Eye (tissue), 1 donor: ENCODE data around the gene TNNT3.

Experiments
- DNase-seq: peaks from one replicate; pipeline ENCODE4 v3.0.0-alpha.2; 2015

Gene TNNT3

DNA sequence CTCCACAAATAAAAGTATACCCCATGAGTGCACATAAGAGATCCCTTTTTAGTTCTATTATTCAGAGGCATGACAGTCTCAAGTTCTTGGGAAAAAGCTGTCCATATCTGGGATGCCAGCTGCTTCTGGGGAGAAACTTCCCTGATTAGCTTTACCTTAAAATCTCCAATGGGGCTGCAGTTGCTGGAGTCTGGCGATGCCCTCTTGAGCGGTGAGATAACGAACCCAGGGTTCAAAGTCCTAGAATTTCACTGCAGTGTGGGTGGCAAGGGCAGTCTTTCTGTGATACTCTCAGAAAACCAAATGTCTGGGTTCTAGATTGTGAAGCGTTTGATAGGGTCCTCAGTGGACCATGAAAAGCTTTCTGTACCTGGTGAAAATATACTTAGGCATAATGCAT is 20.4 kb upstream of the TNNT3 start:
- DNase-seq = no peak

- no peak for DNase-seq
Measured at GRCh38 chr11:1899686-1900085, 19.8 kb upstream of the TNNT3 start.

DNA sequence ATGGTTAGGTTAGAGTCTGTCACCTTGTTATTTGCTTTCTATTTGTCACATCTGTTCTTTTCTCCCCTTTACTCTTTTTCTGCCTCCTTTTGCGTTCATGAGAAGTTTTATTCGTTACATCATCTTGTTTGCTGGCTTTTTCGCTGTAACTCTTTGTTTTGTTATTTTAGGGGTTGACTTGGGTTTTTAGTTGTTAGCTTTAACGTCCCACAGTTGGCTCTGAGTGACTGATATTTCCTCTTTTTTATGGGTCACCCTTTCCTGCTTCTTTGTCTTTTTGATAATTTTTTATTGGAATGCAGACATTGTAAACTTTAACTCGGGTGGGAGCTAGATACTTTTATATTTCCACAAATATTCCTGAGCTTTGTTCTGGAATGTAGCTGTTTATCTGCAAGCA is 13.3 kb upstream of the TNNT3 start:
- no peak for DNase-seq

DNA sequence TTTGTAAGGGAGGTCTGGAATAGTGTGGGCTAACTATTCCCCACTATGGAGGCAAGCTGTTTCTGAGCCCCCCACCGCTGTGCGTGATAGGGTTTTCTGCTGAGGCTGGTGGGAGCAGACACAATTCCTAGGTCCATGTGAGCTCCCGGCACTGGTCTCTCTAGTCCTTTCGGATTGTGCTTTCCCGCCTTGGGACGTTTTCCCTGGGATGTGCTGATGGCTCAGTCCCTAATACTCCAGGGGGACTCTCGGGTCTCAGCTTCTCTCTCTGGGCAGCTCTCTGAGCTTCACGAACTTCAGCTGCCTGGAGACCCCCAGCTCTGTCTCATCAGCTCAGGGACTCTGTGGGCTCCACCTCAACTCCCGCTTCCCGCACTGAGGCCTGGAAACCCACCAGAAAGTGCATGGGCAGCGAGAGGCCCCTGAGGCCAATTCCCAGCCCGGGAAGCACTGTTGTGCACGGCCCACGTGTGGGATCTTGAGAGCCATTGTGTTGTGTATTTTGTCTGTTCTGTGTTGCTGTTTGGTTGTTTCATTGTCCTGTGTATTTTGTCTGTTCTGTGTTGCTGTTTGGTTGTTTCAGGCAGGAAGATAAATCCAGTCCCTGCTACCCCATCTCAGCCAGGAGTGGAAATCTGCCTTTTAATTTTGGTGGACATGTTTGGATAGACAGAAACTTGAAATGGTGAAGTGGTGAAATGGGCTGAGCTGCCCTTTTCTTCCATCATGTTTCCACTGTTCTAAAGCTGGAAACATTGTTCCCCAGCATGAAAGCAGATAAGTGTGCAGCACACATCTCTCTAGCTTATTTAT is 12.7 kb upstream of the TNNT3 start:
- no peak for DNase-seq

GRCh38 chr11:1908618-1909017 is 10.9 kb upstream of the TNNT3 start:
- DNase-seq = peak; percentile 78

DNA sequence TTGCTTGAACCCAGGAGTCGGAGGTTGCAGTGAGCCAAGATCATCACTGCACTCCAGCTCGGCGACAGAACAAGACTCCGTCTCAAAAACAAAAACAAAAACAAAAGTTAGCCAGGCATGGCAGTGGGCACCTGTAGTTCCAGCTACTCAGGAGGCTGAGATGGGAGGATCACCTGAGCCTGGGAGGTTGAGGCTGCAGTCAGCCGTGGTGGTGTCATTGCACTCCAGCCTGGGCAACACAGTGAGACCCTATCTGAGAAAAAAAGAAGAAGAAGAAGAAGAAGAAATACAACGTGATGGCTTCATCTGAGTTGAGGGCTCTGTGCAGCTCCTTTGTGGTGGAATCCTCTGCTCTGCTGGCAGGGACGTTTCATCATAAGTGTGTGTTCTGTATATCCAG is 10.0 kb upstream of the TNNT3 start:
- no peak for DNase-seq

DNA sequence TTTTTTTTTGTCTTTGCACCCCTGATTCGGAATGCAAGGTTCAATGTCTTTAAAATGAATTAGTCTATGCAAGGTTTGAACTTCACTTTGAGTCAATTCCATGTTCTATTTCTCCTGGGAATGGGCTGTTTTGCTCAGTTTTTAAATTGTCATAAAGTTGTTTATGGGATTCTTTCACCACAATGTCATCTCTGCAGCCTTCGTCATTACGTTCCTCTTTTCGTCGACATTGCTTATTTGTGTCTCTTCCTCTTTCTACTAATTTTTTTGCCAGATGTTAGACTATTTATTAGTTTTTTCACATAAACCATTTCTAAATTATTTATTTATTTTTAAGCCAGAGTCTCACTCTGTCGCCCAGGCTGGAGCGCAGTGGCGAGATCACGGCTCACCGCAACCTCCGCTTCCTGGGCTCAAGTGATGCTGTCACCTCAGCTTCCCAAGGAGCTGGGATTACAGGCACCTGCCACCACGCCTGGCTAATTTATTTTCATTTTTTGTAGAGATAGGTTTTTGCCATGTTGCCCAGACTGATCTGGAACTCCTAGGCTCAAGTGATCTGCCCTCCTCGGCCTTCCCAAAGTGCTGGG is 7.1 kb upstream of the TNNT3 start:
- DNase-seq = no peak

GRCh38 chr11:1913271-1914060 is 6.0 kb upstream of the TNNT3 start:
- no peak for DNase-seq

GRCh38 chr11:1915795-1916131 is 3.7 kb upstream of the TNNT3 start:
- no peak for DNase-seq

DNA sequence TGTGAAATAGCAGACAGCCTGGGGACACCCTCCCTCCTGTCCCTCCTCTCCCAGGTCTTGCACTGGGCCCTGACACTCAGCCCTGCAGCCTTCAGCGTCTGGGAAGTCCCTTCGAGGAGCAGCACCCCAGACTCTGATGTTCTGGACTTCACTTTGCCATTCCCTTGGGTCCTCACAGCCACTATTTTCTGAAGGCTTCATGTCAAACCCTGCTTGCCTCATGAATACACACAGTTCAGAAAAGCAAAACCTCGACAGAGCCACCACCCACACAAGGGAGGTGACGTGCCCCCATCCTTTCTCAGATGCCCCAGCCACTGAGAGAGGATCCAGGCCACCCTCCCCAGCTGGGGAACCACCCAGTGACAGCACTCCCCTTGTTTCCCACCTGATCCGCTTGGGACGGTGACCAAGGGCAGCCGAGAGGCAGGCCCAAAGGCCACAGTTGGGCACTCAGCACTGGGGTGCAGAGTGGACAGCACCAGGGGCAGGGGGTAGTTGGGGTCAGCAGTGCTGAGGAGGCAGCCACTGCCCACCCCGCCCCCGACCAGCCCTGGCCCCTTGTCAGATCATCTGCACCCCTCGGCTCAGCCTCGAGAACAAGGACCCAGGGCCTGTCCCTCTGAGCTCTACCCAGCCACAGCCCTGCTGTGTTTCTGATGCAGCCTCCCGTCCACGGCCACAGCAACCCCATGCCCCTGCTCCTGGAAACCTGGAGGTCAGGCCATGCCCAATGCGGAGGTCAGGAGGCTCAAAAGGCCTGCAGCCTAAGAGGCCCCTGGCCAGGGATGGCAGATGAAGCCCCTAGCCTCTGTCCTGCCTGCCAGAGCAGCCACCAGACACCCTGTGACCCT is 3.1 kb upstream of the TNNT3 start:
- no peak for DNase-seq

DNA sequence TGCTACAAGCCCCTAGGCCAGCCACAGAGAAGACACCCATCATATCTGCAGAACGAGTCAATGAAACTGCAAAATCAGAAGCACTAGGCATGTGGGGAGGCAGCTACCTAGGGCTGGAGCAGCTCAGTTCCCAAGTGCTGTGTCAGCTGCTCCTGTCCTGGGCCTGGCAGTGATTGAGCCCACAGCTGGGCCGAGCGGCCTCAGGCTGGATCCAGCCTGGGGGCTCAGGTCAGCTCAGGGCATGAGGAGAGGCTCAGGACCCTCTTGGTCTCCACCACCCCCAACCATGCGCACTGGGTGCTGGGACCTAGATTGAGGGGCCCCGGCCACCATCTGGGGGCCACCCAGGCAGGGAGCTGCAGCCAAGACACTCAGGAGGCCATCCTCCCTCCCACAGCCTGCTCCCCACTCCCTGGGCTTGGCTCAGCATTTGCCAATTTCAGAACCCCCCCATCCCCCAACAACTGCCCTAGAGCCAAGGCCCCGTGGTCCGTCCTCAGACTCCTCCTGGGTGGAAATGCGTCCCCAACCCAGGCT is 2.4 kb upstream of the TNNT3 start:
- DNase-seq = no peak

GRCh38 chr11:1917523-1918435 is 1.7 kb upstream of the TNNT3 start:
- no peak for DNase-seq

DNA sequence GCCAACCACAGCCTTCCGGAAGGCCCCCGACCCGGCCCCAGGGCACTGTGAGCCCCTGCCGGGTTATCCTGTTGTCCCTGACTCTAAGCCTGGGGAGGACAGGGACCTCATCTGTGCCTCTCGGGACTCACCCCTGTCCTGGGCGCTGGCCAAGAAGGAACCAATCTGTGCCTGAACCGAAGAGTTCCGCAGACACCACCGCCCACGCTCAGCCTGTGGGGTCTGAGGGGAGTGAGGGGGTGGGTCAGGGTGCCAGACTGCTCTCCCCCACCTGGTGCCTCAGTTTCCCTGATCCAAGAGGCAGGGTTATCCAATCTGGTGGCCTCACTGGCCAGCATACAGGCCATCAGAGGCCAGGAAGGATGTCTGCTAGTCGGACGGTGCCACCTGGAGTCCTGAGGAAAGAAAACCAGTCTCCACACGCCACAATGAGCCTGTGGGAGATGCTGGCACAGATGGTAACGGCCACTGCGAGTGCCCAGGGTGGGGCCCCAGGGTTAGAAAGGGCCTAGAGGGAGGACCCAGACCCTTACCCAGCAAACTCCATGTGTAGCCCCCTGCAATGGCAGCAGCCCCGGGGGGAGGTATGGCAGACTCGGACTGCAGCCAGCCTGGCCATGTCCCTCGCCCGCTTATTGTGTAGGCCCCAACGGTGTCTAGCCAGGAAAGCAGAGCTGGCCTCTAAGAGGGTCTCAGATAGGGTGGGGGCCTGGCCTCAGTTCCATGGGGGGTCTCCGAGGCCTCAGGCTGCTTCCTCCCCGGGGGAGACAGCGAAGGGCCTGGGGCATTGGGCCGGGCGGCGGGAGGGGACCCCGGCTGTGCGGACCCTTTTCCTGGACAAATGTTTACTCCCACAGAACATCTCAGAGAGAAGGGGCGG is 827 bp upstream of the TNNT3 start:
- no peak for DNase-seq

- no peak for DNase-seq
Measured at GRCh38 chr11:1920128-1920908, 815 bp downstream of the TNNT3 start.

GRCh38 chr11:1920909-1921573 is 1.5 kb downstream of the TNNT3 start:
- no peak for DNase-seq

DNA sequence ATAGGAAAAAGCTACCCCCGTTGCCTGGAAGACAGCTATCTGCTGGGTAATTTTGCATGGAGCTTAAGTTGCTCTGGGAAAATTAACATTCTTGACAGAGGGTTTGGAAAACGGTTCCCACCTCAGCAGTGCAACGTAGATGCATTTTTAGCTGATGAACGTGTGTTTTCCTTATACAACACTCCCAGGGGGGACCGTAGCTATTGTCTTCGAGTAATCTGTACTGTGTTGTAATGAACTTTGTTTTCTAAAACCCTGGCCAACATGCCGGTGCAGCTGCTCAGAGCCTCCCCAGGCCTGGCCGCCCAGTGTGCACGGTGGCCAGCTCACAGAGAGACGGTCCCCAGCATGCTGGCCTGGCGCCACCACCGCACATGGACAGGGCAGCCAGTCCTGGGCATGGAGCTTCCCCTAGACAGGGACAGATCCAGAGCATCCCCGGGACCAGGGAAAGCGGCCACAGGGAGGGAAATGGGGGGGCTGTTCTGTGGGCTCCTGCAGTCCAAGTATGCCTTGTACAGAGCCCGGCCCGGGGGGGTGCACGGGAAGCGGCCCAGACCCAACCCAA is 2.2 kb downstream of the TNNT3 start:
- peak; percentile 80 for DNase-seq

- DNase-seq = no peak
Measured at GRCh38 chr11:1922481-1923081, 3.1 kb downstream of the TNNT3 start.

DNA sequence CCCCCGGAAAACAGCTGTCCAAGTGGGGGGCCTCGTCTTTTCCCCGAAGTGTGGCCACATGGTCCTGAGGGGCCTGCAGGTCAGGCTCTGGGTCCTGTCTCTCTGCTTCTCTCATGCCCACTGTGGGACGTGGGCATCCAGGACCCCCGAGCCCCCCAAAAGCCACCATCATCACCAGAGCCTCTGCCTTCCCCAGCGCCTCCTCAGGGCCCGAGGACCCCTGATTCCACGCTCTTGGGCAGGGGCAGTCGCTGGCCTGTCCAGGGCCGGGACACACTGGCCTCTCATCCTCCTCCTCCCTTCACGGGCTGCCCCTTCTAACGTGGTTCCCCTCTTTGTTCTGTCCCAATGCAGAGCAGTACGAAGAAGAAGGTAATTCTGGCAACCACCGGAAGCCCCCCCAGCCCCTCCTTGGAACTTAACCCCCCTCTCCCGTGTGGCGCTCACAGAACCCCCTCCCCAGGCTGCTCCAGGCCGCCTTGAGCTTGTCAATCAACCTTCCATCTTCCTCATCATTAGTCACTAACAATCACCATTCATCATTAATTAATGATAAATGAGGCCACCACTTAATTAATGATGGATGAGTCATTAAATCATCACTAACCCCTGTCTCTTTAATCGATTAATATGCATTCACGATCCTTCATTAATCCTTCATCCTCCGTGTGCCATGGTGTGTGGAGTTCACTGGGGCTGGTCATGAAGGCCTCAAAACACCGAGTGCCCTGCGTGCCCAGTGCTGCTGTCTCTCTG is 3.9 kb downstream of the TNNT3 start:
- no peak for DNase-seq
